HG02759 (cell line): ENCODE measurements around the gene MOB3B.

Source experiments
- ATAC-seq: cut with Tn5 transposase; IDR thresholded peaks from one replicate; pipeline ENCODE4 v1.9.1; 2021; ENCODE audit warnings: mild to moderate bottlenecking, moderate library complexity; ENCODE audit not compliant: unreplicated experiment

The MOB3B gene

DNA sequence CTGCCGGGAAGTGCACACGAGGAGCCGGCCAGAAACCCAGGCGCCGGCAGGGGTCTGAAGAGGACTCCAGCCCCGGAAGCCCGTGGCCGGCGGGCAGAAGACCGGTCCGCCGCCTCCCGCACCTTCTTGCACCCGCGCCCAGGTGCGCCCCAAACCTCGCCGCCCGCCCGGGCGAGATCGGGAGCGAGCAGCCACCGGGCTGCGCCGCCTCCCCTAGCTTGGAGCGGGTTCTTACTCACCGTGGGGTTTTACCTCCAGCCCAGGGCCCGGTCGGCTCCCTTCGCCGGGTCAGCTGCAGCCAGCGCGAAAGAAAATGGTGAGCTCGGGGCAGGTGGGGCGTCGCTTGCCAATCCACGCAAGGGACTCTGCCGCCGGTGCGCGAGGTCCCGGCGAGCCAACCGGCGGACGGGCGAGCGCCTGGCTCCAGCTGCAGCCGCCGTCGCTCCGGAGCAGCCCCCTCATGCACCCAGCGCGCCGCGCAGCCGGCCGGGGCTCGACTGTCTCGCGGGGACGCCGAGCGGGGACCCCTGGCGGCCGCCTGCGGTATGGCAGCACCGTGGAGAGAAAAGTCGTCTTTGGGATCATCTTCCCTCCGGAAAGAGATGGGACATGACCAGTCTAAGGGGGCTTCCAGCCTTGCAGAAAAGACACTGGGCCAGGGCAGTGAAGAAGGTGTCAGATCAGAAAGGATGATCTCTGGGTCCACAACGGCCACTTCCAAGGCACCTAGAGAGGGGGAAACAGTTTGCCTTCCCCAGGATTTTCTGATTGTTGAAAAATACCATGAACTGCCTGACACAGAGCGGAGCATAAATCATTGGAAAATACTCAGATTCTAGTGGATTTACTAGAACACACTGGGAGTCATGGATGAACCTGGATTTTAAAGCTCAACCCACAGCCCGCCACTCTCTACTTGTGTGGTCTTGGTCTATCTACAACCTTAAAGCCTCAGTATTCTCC, at the start of gene MOB3B:
Gene MOB3B (minus strand): TSS at position 499 of the 963 bp plus-strand sequence. CDS start 74,264 bp downstream, outside the sequence.
- peak; percentile 72 for ATAC-seq

GRCh38 chr9:27573634-27574590, 44.3 kb upstream of the MOB3B start:
- peak; percentile 84 for ATAC-seq

- ATAC-seq = peak; percentile 78
Measured at GRCh38 chr9:27572918-27573633, 43.5 kb upstream of the MOB3B start, which contains the start of gene C9orf72. TSS of gene C9orf72 (minus strand) at chr9:27573481. CDS start at chr9:27567120, 6,361 bp downstream.

DNA sequence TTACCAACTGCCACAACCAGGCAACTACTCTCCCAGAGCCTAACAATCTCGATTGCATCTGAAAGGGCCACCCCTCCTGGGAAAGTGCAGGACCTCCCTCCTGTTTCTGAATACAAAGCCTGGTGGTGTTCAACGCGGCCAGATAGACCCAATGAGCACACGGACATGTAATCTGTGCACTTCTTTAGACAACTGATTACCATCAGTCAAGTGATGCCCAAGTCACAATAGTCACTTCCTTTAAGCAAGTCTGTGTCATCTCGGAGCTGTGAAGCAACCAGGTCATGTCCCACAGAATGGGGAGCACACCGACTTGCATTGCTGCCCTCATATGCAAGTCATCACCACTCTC, 42.9 kb upstream of the MOB3B start:
- ATAC-seq = peak; percentile 34

GRCh38 chr9:27572061-27572460, 42.4 kb upstream of the MOB3B start:
- no peak for ATAC-seq

DNA sequence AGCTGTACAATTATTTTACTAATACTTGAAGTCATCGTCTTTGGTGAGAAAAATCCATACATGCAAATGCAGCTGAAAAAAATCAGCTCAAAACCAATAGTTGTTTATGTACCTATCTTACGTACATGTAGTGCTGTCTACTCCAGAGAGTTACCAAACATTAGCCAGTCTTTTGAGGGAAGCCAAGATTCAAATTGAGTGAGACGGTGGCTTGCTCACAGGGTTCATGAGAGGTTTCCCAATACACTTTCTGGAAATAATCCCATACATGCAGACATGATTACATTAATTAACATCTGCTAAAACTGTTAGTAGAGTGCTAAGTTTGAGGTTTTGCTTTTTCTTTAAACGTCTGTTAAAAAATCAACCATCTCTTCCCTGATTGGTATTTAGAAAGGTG, 41.4 kb upstream of the MOB3B start:
- no peak for ATAC-seq

DNA sequence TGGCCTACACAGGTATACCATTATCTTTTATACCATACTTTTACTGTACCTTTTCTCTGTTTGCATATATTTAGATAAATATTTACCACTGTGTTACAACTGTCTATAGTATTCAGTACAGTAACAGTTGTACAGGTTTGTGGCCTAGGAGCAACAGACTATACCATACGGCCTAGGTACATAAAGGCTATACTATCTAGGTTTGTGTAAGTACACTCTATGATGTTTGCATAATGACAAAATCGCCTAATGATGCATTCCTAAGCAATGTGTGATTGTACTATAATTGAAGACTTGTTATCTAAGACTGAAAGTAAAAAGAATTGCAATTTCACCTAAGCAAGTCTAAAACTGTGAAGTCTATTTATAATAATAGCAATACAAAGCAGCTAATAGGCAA, 39.8 kb upstream of the MOB3B start:
- no peak for ATAC-seq

DNA sequence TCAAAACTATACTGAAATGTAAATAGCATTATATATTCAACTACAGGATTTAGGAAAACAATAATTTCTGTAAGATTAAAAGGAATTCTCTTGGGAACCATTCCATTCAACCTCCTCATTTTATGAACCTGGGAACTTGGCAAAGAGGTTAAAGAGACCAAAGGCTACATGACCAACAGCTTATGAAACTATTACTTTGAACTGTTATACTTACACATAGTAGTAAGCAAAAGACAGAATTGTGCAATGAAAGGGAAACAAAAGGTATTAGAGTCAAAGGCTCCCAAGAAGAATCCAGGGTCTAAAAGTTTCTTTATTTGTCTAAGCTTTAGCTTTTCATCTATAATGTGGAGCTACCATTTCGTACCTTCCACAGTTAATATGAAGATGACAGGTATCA, 36.5 kb upstream of the MOB3B start:
- ATAC-seq = no peak

DNA sequence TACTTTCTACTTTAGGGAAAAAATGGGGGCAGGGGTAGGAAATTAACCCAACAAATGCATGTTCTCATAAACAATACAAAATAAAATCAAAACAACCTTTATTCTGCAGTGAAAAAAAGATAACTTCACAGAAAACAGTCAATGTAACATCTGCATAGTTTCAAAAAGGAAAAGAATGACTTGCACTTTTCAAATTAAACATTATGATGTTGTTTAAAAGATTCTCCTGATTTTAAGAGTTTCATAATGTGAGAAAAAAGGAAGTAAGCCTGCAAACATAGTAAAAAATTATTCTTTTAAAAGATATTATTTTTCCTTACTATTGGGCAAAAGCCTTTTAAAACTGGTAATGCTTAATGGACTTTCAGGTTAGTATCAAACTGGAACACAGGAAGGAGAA, 36.1 kb upstream of the MOB3B start:
- ATAC-seq = no peak

DNA sequence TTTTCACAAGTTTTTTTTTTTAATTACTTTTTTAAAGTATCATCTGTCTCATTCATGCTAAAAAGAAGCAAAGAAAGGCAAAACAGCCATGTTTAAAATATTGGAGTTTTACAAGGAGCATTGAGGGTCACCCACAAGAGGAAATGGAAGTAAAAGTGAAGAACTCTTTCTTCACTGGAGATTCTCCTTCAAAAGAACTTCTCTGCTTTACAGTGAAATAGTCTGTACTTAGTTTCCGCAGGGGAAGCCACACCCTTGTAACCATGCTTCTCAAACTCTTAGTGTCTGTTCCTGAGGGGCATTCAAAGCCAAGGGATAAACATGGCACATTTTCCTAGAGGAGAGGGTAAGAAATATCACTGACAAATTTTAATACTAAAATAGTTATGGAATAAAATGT, 35.1 kb upstream of the MOB3B start:
- no peak for ATAC-seq

- ATAC-seq = no peak
Measured at GRCh38 chr9:27563738-27564430, 34.3 kb upstream of the MOB3B start.

DNA sequence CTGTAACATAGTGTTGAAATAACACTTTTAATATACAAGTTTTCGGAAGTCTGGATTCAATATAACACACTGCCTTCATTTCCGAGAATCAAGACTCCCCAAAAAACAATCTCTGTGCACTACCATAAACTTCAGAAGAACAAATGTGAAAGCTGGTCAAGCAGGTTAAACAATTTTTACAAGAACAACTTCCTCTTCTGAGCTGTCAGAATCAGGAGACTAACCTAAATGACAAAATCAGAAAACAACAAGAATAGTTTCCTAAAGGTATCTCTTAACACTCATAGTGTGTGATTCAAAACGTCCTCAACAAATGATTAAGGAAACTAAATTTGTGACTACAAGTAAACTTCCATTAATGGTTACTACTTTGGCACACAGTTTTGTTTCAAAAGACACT, 32.1 kb upstream of the MOB3B start:
- peak; percentile 71 for ATAC-seq

- ATAC-seq = no peak
Measured at GRCh38 chr9:27560457-27560856, 30.8 kb upstream of the MOB3B start.

- ATAC-seq = no peak
Measured at GRCh38 chr9:27558307-27558706, 28.7 kb upstream of the MOB3B start.

GRCh38 chr9:27556470-27556869, 26.9 kb upstream of the MOB3B start:
- ATAC-seq = no peak

DNA sequence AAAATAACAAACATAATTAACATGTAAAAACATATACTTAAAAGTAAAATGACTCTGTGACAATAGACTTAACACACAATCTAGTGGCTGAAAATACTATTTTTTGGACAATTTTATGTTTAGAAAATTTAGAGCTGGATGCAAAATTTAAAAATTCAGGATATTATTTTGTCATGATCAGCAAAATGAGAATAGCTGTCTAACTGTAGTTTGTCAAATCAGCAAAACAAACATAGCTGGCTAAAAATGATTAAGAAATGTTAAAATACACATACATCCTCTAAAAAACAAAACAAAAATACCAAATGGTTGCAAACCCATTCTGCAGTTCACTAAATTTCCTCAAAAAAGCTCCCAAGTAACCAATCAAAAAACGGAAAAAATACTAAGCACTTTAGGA, 25.1 kb upstream of the MOB3B start:
- no peak for ATAC-seq

DNA sequence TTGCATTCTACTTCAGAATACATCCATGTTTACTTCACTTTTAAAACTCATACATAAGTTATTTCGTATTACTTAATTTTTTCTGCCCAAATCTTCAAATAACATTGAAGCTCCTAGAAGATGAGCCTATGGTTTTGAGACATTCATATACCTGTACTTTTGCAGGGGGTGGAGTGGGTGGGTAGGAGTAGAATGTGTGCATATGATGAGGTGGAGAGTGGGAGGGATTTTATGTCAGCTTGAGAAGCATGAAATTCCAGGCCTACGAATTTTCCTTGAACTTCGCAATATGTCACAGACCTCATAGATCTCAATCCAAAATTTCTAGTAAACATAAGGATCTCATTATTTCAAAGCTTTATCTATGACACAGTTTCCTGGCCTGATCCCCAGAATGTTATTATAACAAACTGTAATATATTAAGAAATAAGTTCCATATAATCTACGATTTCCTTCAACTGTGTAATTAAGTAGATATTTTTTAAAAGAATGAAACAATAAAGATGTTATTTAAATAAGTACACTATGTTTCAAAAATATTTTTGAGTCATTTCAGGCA, 19.7 kb upstream of the MOB3B start:
- ATAC-seq = no peak

GRCh38 chr9:27548055-27548741, 18.6 kb upstream of the MOB3B start:
- ATAC-seq = peak; percentile 54

DNA sequence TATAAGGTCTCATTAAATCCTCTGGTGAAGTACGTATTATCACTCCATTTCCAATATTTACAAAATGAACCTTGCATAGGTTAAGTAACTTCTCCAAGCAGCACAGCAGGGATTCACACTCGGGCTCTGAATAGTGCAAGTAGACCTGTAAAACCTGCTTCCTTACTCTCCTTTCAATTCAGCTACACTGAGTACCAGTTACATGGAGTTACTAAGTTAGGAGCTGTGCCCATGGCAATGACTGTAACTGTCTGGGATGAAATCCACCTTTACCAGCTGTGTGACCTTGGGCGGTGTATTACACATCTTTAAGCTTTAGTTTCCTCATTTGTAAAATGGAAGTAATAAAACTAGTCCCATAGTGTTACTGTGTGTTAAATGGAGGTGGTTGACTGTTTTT, 15.9 kb upstream of the MOB3B start:
- ATAC-seq = no peak
